K562 (cell line): ENCODE results near the gene PRELID2. TPM values are rescaled to one million over a fixed set of nuclear protein-coding genes. Genes with fewer than 3 reads are reported as not detected.

Experiments
- ATAC-seq: fragments of 200-7000 bp; cut with Tn5 transposase; 3 replicates; pipeline ENCODE4 v1.9.1; 2020; ENCODE audit warnings: moderate library complexity
- BruUV-seq: library from RNA; stranded (reverse); fragments of 400-500 nt; replicated peaks from 2 replicates; lab custom pipeline; 2021; lab: Mats Ljungman, UMichigan
- CTCF ChIA-PET: fragments of 300-600 bp; formaldehyde crosslinking; extraction: SDS; loops from one replicate; lab custom pipeline; 2021; ENCODE audit warnings: low intra/inter-chr PET ratio; lab: Yijun Ruan, JAX
- POLR2A ChIA-PET: fragments of 300-600, 350-650 bp; sonication (Branson Sonifier 250); formaldehyde crosslinking; extraction: SDS; loops from one replicate; lab custom pipeline; 2021; ENCODE audit warnings: antibody characterized with exemption, inconsistent platforms; lab: Yijun Ruan, JAX
- DNase-seq, 4 experiments: peaks; one replicate each; pipeline versions ENCODE4 v3.0.0 to v3.0.0-alpha.2; 2011 to 2018; ENCODE audit warnings: low spot score in 3 of 4, mixed read lengths in 3 of 4; ENCODE audit errors: extremely low read depth in 1 of 4
- FAIRE-seq: peaks from 2 replicates; lab custom pipeline; 2011; peaks lifted over from hg19 to GRCh38; lab: Jason Lieb, UNC
- H2AFZ ChIP-seq: 2 replicates; pipeline ENCODE4 v1.6.0; 2011; ENCODE audit warnings: low read depth, low read length, control low read depth, inconsistent platforms
- H3K27ac ChIP-seq: fragments of 200-600 bp; 3 replicates; pipeline ENCODE4 v1.8.0; 2011; ENCODE audit warnings: low read depth, mild to moderate bottlenecking, control low read depth, inconsistent platforms, low read length, moderate library complexity, mixed read lengths; ENCODE audit errors: extremely low read depth
- H3K27me3 ChIP-seq, 2 experiments: fragments of 300-600 bp in 1 of 2; 2 replicates in 1 of 2; 3 replicates in 1 of 2; pipeline versions ENCODE4 v1.6.0 to v1.8.0; 2011; ENCODE audit warnings: inconsistent platforms in 2 of 2, low read length in 2 of 2, mild to moderate bottlenecking in 1 of 2, mixed read lengths in 1 of 2, moderate library complexity in 1 of 2; ENCODE audit not compliant: control insufficient read depth in 2 of 2, insufficient read depth in 2 of 2
- H3K36me3 ChIP-seq: fragments of 300-600 bp; 3 replicates; pipeline ENCODE4 v1.8.0; 2011; ENCODE audit warnings: mild to moderate bottlenecking, low read length, inconsistent platforms; ENCODE audit not compliant: control insufficient read depth, insufficient read depth
- H3K4me1 ChIP-seq, 2 experiments: fragments of 200-600 bp in 1 of 2; replicated peaks in 1 of 2; 2 replicates in 1 of 2; 3 replicates in 1 of 2; pipeline versions ENCODE4 v1.5.1 to v1.8.0; 2011; ENCODE audit warnings: inconsistent platforms in 2 of 2, low read length in 2 of 2, mild to moderate bottlenecking in 1 of 2, mixed read lengths in 1 of 2, moderate library complexity in 1 of 2; ENCODE audit not compliant: control insufficient read depth in 2 of 2, insufficient read depth in 2 of 2
- H3K4me2 ChIP-seq: 2 replicates; pipeline ENCODE4 v1.6.1; 2011; ENCODE audit warnings: low read length, control low read depth, inconsistent platforms, mixed read lengths; ENCODE audit not compliant: insufficient read depth
- H3K4me3 ChIP-seq: fragments of 200-600 bp; sonication (generic), shearing (Covaris generic); 2 replicates; pipeline ENCODE4 v1.5.1; 2016; ENCODE audit warnings: control low read depth, inconsistent platforms
- H3K79me2 ChIP-seq: fragments of 200-600 bp; 3 replicates; pipeline ENCODE4 v1.8.0; 2011; ENCODE audit warnings: low read length, inconsistent platforms; ENCODE audit not compliant: control insufficient read depth, insufficient read depth
- H3K9ac ChIP-seq, 2 experiments: 2 replicates each; pipeline versions ENCODE4 v1.6.0 to v1.6.1; 2011; ENCODE audit warnings: low read depth in 2 of 2, low read length in 2 of 2, control low read depth in 1 of 2, inconsistent platforms in 1 of 2, mild to moderate bottlenecking in 1 of 2, mixed read lengths in 1 of 2; ENCODE audit not compliant: insufficient read depth in 1 of 2
- H3K9me1 ChIP-seq: one replicate; pipeline ENCODE4 v1.6.0; 2011; ENCODE audit warnings: inconsistent platforms, mild to moderate bottlenecking, low read length, moderate library complexity; ENCODE audit not compliant: control insufficient read depth, insufficient read depth
- H3K9me3 ChIP-seq: replicated peaks from 2 replicates; pipeline ENCODE4 v1.5.1; 2011; ENCODE audit warnings: low read depth, low read length, inconsistent platforms; ENCODE audit not compliant: control insufficient read depth, insufficient read depth
- H4K20me1 ChIP-seq: replicated peaks from 2 replicates; pipeline ENCODE4 v1.6.1; 2011; ENCODE audit warnings: low read length, inconsistent platforms, mixed read lengths; ENCODE audit not compliant: control insufficient read depth, insufficient read depth
- ARID2 ChIP-seq: fragments of 450-650 bp; IDR thresholded peaks from 2 replicates; pipeline ENCODE4 v1.6.1; 2017; ENCODE audit warnings: antibody characterized with exemption, mild to moderate bottlenecking
- BRD4 ChIP-seq: fragments of 200-600 bp; sonication (generic); IDR thresholded peaks from 2 replicates; pipeline ENCODE4 v1.6.1; 2017; ENCODE audit warnings: inconsistent platforms
- DNMT1 ChIP-seq: fragments of 450-650 bp; IDR thresholded peaks from 2 replicates; pipeline ENCODE4 v1.6.1; 2016; ENCODE audit warnings: antibody characterized with exemption, mild to moderate bottlenecking
- FOXA3 ChIP-seq, 2 experiments: fragments of 450-650 bp in 1 of 2; sonication (generic) in 1 of 2; formaldehyde crosslinking; IDR thresholded peaks in 1 of 2; conservative IDR thresholded peaks in 1 of 2; 2 replicates each; pipeline versions ENCODE4 v1.4.0 to v1.8.0; 2020 to 2022; ENCODE audit warnings: mild to moderate bottlenecking in 2 of 2, missing genetic modification reagents in 1 of 2
- FOXJ2 ChIP-seq: fragments of 200-800 bp; sonication (Bioruptor generic); IDR thresholded peaks from 2 replicates; pipeline ENCODE4 v1.6.1; 2016; ENCODE audit warnings: missing genetic modification characterization, missing compliant biosample characterization
- HMGN3 ChIP-seq: IDR thresholded peaks from 2 replicates; pipeline ENCODE4 v1.6.1; 2011; ENCODE audit warnings: borderline replicate concordance, low read depth, mild to moderate bottlenecking, mixed read lengths, low read length; ENCODE audit not compliant: insufficient read length; ENCODE audit errors: extremely low read depth
- KLF1 ChIP-seq: fragments of 450-650 bp; IDR thresholded peaks from 2 replicates; pipeline ENCODE4 v1.6.1; 2016; ENCODE audit warnings: missing genetic modification characterization, missing compliant biosample characterization
- LCOR ChIP-seq: sonication (generic); formaldehyde crosslinking; IDR thresholded peaks from 2 replicates; pipeline ENCODE4 v1.8.0; 2022; ENCODE audit warnings: mild to moderate bottlenecking, missing genetic modification reagents
- SIN3A ChIP-seq, 2 experiments: fragments of 150-350 bp in 1 of 2; IDR thresholded peaks; 2 replicates each; pipeline ENCODE4 v1.6.1; 2011 to 2016; ENCODE audit warnings: borderline replicate concordance in 2 of 2, low read depth in 2 of 2, low read length in 2 of 2, mild to moderate bottlenecking in 2 of 2, moderate library complexity in 2 of 2; ENCODE audit not compliant: control insufficient read depth in 1 of 2
- TCF3 ChIP-seq: sonication (generic); formaldehyde crosslinking; IDR thresholded peaks from 2 replicates; pipeline ENCODE4 v1.4.0; 2020; ENCODE audit warnings: mild to moderate bottlenecking, missing genetic modification reagents
- ZC3H4 ChIP-seq: sonication (generic); formaldehyde crosslinking; IDR thresholded peaks from 2 replicates; pipeline ENCODE4 v1.9.0; 2021; ENCODE audit warnings: missing genetic modification reagents, borderline replicate concordance
- ZNF75A ChIP-seq: fragments of 450-650 bp; formaldehyde crosslinking; IDR thresholded peaks from 2 replicates; pipeline ENCODE4 v1.4.0; 2020; ENCODE audit warnings: mild to moderate bottlenecking
- WGBS: fragments of 100-300 bp; shearing (Covaris generic); methylation state at CpG from one replicate; pipeline ENCODE4 v1.1.6; 2016; ENCODE audit warnings: low coverage, mixed read lengths; ENCODE audit not compliant: insufficient coverage; ENCODE audit errors: missing lambda C conversion rate; 5-methylcytosine and 5-hydroxymethylcytosine counted together
- in situ Hi-C: fragments of 300-500 bp; cut with MboI; formaldehyde crosslinking; loops from 4 replicates; pipeline ENCODE4 v1.15.0; 2018; ENCODE audit warnings: inconsistent platforms, mixed read lengths
- intact Hi-C: fragments of 100-400 bp; cut with micrococcal nuclease; formaldehyde crosslinking; loops from 2 replicates; pipeline ENCODE4 v1.14.2; 2022
- polyA plus RNA-seq, 8 experiments: library from polyadenylated mRNA; depleted of rRNA in 4 of 8; stranded (reverse) in 5 of 8; unstranded in 3 of 8; fragments of >200 nt; fragmentation: Nextera tagmentation in 2 of 8; fragmentation: Illumina TruSeq in 1 of 8; extraction: Ambion mirVana in 2 of 8; extraction: Trizol in 1 of 8; gene quantifications; 2 replicates each; pipeline versions ENCODE4 v1.2.1 to v1.2.3, GENCODE V29; 2011 to 2014; ENCODE audit warnings: inconsistent platforms in 1 of 8, missing spikeins in 1 of 8
- total RNA-seq, 7 experiments: library from RNA; depleted of rRNA in 6 of 7; stranded (reverse); fragments of >200 nt in 6 of 7; fragmentation: Illumina TruSeq in 2 of 7; extraction: Trizol in 2 of 7; gene quantifications; 2 replicates each; pipeline versions ENCODE4 v1.2.1 to v1.2.3, GENCODE V29; 2011 to 2021; ENCODE audit warnings: low replicate concordance in 1 of 7
- TF ChIP-seq, protein P1 (sequence below), 2 experiments: fragments of 450-650 bp; IDR thresholded peaks; 2 replicates each; pipeline ENCODE4 v1.6.1; 2018; ENCODE audit warnings: mild to moderate bottlenecking in 2 of 2, low read depth in 1 of 2; ENCODE audit not compliant: partially characterized antibody in 2 of 2
- TF ChIP-seq, protein P2 (sequence below): sonication (generic); formaldehyde crosslinking; IDR thresholded peaks from 2 replicates; pipeline ENCODE4 v1.8.0; 2023; ENCODE audit warnings: mild to moderate bottlenecking, missing genetic modification reagents
- TF ChIP-seq, protein P3 (sequence below): sonication (generic); formaldehyde crosslinking; IDR thresholded peaks from 2 replicates; pipeline ENCODE4 v1.5.0; 2020; ENCODE audit warnings: missing genetic modification reagents

PRELID2 gene
- total and polyA plus RNA-seq, 9 of the 15 experiments (the other 6 are each of a cell fraction or from before 2014, with no cell fraction given) = 6.4 to 68.2 (median 28.8) TPM

DNA sequence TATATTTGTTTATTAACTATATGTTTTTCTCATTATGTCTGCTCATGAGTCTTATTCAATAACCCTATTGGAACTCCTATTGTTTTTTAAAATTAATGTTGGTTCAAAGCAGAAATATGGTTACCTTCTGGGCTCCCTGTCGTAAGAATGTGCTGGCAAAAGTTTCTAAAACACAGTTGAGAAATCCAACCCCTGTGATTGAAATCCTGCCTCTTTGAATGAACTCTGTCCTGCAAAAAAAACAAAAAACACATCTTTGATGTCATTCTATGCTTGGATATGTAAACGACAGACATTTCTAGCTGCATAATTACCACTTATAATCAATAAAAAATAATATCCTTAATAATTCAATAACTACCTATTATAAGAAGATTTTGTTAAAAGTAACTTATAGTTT, 38.8 kb downstream of the PRELID2 start:
- in situ Hi-C loops = no loop called here
- no peak for DNase-seq
- Histone ChIP-seq H3K9me1 (no peaks in the 10 kb centered on the region), H3K79me2 (no peaks in the 10 kb centered on the region), H3K9ac (no peak overlapping the region), H4K20me1 (no peaks in the 10 kb centered on the region), H3K4me2 (no peak overlapping the region), H3K36me3 (peaks cover 4% of the 10 kb centered on the region; the same call in 2 of the 3 replicates), H3K27me3 (no peaks in the 10 kb centered on the region), H3K9me3 (no peaks in the 10 kb centered on the region), H2AFZ (no peak overlapping the region), H3K4me3 (no peak overlapping the region), H3K27ac (no peak overlapping the region), H3K4me1 (no peaks in the 10 kb centered on the region)
- TF ChIP-seq, protein P1, sequence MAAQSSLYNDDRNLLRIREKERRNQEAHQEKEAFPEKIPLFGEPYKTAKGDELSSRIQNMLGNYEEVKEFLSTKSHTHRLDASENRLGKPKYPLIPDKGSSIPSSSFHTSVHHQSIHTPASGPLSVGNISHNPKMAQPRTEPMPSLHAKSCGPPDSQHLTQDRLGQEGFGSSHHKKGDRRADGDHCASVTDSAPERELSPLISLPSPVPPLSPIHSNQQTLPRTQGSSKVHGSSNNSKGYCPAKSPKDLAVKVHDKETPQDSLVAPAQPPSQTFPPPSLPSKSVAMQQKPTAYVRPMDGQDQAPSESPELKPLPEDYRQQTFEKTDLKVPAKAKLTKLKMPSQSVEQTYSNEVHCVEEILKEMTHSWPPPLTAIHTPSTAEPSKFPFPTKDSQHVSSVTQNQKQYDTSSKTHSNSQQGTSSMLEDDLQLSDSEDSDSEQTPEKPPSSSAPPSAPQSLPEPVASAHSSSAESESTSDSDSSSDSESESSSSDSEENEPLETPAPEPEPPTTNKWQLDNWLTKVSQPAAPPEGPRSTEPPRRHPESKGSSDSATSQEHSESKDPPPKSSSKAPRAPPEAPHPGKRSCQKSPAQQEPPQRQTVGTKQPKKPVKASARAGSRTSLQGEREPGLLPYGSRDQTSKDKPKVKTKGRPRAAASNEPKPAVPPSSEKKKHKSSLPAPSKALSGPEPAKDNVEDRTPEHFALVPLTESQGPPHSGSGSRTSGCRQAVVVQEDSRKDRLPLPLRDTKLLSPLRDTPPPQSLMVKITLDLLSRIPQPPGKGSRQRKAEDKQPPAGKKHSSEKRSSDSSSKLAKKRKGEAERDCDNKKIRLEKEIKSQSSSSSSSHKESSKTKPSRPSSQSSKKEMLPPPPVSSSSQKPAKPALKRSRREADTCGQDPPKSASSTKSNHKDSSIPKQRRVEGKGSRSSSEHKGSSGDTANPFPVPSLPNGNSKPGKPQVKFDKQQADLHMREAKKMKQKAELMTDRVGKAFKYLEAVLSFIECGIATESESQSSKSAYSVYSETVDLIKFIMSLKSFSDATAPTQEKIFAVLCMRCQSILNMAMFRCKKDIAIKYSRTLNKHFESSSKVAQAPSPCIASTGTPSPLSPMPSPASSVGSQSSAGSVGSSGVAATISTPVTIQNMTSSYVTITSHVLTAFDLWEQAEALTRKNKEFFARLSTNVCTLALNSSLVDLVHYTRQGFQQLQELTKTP (IDR thresholded peaks at IDR 0.05; ENCODE audit: low read depth in 1 of 2, partially characterized antibody in 2 of 2) = no peak
- no peak for TF ChIP-seq FOXJ2 (tag)
- TF ChIP-seq BRD4 = no peak
- TF ChIP-seq ZNF75A (CRISPR knock-in tag) = no peak
- no peak for TF ChIP-seq TCF3 (CRISPR knock-in tag)
- TF ChIP-seq, protein P2, sequence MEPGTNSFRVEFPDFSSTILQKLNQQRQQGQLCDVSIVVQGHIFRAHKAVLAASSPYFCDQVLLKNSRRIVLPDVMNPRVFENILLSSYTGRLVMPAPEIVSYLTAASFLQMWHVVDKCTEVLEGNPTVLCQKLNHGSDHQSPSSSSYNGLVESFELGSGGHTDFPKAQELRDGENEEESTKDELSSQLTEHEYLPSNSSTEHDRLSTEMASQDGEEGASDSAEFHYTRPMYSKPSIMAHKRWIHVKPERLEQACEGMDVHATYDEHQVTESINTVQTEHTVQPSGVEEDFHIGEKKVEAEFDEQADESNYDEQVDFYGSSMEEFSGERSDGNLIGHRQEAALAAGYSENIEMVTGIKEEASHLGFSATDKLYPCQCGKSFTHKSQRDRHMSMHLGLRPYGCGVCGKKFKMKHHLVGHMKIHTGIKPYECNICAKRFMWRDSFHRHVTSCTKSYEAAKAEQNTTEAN (CRISPR knock-in tag) = no peak
- TF ChIP-seq ARID2 = no peak
- TF ChIP-seq FOXA3 (CRISPR knock-in tag; conservative IDR thresholded peaks at IDR 0.05 in 1 of 2, IDR thresholded peaks at IDR 0.05 in 1 of 2) = no peak
- TF ChIP-seq, protein P3, sequence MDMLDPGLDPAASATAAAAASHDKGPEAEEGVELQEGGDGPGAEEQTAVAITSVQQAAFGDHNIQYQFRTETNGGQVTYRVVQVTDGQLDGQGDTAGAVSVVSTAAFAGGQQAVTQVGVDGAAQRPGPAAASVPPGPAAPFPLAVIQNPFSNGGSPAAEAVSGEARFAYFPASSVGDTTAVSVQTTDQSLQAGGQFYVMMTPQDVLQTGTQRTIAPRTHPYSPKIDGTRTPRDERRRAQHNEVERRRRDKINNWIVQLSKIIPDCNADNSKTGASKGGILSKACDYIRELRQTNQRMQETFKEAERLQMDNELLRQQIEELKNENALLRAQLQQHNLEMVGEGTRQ (CRISPR knock-in tag) = no peak
- TF ChIP-seq LCOR (CRISPR knock-in tag) = no peak
- no peak for TF ChIP-seq SIN3A (IDR thresholded peaks at IDR 0.05; ENCODE audit: borderline replicate concordance in 2 of 2, control insufficient read depth in 1 of 2, low read depth in 2 of 2, low read length in 2 of 2)
- TF ChIP-seq KLF1 (tag) = no peak
- TF ChIP-seq HMGN3 = no peak
- no peak for TF ChIP-seq ZC3H4 (CRISPR knock-in tag)
- TF ChIP-seq DNMT1 = no peak
- 68% methylated on average over 2 of the region's 2 CpGs for WGBS
- no peak for FAIRE-seq
- BruUV-seq = no TSS peak
- POLR2A ChIA-PET = no interaction called here
- CTCF ChIA-PET = no interaction called here
- intact Hi-C loops = no loop called here
- ATAC-seq = no peak
